A549 (cell line): ENCODE results near the gene PCSK7.

Experiments
- BHLHE40 ChIP-seq: IDR thresholded peaks from 2 replicates; pipeline ENCODE4 v1.6.1; 2012; ENCODE audit warnings: low read depth, low read length, inconsistent platforms
- CHD2 ChIP-seq: fragments of 150-350 bp; IDR thresholded peaks from 2 replicates; pipeline ENCODE4 v1.6.1; 2014; ENCODE audit warnings: low read length; ENCODE audit not compliant: partially characterized antibody
- EP300 ChIP-seq, 2 experiments: fragments of >200 bp; sonication (Bioruptor Twin); formaldehyde crosslinking; IDR thresholded peaks; 2 replicates in 1 of 2; 3 replicates in 1 of 2; pipeline ENCODE4 v1.6.1; 2016 to 2017
- HDAC2 ChIP-seq: fragments of 200-600 bp; sonication (generic); IDR thresholded peaks from 2 replicates; pipeline ENCODE4 v1.6.1; 2016
- KDM5A ChIP-seq: fragments of 200-600 bp; sonication (generic); IDR thresholded peaks from 2 replicates; pipeline ENCODE4 v1.6.1; 2016; ENCODE audit warnings: antibody characterized with exemption, mild to moderate bottlenecking
- MYC ChIP-seq: IDR thresholded peaks from 2 replicates; pipeline ENCODE4 v1.6.1; 2012; ENCODE audit warnings: mild to moderate bottlenecking, inconsistent platforms, low read length, improper control_type of control experiment, borderline replicate concordance
- RFX5 ChIP-seq: fragments of 450-650 bp; IDR thresholded peaks from 2 replicates; pipeline ENCODE4 v1.7.1; 2014; ENCODE audit warnings: antibody characterized with exemption, mild to moderate bottlenecking, moderate library complexity
- ZFP36 ChIP-seq: fragments of 450-650 bp; IDR thresholded peaks from 2 replicates; pipeline ENCODE4 v1.6.1; 2014; ENCODE audit warnings: borderline replicate concordance; ENCODE audit not compliant: partially characterized antibody
- TF ChIP-seq, protein P1 (sequence below): fragments of >200 bp; sonication (Bioruptor Twin); formaldehyde crosslinking; IDR thresholded peaks from 3 replicates; pipeline ENCODE4 v1.5.1; 2016
- TF ChIP-seq, protein P2 (sequence below): IDR thresholded peaks from 2 replicates; pipeline ENCODE4 v1.6.1; 2012
- TF ChIP-seq, protein P3 (sequence below): fragments of 450-650 bp; IDR thresholded peaks from 2 replicates; pipeline ENCODE4 v1.6.1; 2014; ENCODE audit warnings: antibody characterized with exemption
- TF ChIP-seq, protein P4 (sequence below): fragments of >200 bp; sonication (Bioruptor Twin); formaldehyde crosslinking; IDR thresholded peaks from 3 replicates; pipeline ENCODE4 v1.6.1; 2016

DNA sequence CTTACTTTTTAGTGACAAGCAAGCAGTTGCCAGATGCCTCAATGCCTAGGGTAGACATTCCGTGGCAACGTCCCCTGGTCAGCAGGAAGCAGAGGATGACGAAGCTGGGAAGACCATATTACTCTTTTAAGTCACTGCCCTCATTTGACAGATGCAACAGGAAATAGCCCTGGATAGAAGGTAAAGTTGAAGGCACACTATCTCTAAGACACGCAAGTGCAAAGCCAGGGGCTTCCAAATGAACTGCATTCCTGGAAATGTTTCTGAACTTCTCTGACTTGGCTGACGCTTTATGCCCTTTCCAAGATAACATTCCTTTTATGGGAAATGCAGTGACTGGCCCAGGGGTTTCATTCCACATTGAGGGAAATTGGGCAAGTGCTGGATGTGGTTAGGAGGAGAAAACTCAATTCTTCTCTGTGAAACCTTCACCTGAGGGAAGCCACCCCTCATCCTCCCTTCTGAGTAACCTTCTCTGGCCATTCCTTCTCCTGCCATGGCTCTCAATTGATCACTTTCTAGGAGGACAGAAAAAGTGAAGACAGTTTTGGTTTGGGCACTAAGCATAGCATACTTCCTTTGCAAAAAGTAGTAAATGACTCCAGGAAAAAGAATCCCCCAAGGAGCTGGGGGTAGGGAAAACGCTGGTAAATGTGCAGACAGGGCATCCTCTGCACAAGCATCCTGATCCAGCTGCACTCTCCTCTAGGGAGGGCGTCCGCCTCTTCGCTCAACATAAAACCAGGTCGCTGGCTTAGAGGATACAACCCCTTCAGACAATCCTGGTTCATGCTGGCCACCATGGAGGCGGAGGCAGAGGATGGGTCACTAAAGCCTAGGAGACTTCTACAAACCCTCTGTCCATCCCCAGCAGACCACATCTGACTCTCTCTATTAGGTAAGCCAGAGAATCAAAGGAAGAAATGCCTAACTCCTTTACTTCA, 14.5 kb downstream of the PCSK7 start:
- TF ChIP-seq, protein P1, sequence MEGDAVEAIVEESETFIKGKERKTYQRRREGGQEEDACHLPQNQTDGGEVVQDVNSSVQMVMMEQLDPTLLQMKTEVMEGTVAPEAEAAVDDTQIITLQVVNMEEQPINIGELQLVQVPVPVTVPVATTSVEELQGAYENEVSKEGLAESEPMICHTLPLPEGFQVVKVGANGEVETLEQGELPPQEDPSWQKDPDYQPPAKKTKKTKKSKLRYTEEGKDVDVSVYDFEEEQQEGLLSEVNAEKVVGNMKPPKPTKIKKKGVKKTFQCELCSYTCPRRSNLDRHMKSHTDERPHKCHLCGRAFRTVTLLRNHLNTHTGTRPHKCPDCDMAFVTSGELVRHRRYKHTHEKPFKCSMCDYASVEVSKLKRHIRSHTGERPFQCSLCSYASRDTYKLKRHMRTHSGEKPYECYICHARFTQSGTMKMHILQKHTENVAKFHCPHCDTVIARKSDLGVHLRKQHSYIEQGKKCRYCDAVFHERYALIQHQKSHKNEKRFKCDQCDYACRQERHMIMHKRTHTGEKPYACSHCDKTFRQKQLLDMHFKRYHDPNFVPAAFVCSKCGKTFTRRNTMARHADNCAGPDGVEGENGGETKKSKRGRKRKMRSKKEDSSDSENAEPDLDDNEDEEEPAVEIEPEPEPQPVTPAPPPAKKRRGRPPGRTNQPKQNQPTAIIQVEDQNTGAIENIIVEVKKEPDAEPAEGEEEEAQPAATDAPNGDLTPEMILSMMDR, result no peak
- TF ChIP-seq CHD2 (no peak), MYC (no peak), BHLHE40 (no peak), KDM5A (no peak), EP300 (IDR thresholded peaks at IDR 0.05) (no peak), HDAC2 (no peak), RFX5 (no peak), ZFP36 (no peak)
- TF ChIP-seq, protein P2, sequence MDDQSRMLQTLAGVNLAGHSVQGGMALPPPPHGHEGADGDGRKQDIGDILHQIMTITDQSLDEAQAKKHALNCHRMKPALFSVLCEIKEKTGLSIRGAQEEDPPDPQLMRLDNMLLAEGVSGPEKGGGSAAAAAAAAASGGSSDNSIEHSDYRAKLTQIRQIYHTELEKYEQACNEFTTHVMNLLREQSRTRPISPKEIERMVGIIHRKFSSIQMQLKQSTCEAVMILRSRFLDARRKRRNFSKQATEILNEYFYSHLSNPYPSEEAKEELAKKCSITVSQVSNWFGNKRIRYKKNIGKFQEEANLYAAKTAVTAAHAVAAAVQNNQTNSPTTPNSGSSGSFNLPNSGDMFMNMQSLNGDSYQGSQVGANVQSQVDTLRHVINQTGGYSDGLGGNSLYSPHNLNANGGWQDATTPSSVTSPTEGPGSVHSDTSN, result no peak
- TF ChIP-seq, protein P3, sequence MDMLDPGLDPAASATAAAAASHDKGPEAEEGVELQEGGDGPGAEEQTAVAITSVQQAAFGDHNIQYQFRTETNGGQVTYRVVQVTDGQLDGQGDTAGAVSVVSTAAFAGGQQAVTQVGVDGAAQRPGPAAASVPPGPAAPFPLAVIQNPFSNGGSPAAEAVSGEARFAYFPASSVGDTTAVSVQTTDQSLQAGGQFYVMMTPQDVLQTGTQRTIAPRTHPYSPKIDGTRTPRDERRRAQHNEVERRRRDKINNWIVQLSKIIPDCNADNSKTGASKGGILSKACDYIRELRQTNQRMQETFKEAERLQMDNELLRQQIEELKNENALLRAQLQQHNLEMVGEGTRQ, result no peak
- TF ChIP-seq, protein P4, sequence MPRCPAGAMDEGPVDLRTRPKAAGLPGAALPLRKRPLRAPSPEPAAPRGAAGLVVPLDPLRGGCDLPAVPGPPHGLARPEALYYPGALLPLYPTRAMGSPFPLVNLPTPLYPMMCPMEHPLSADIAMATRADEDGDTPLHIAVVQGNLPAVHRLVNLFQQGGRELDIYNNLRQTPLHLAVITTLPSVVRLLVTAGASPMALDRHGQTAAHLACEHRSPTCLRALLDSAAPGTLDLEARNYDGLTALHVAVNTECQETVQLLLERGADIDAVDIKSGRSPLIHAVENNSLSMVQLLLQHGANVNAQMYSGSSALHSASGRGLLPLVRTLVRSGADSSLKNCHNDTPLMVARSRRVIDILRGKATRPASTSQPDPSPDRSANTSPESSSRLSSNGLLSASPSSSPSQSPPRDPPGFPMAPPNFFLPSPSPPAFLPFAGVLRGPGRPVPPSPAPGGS, result no peak
